Measurements from ENCODE around the gene FOXR1.

The FOXR1 gene

GRCh38 chr11:119030029-119030328 is 58.4 kb downstream of the FOXR1 start:
- H3K4me3 ChIP-seq (ENCODE audit: low read depth, low read length) = peak overlapping the region; percentile 82
- peaks cover 0 to 42% of the 10 kb centered on the region in 2 experiments; a peak in 1 of 3 replicates for H3K36me3 ChIP-seq (ENCODE audit: control insufficient read depth in 2 of 2, insufficient read depth in 1 of 2, low read length in 2 of 2)
- H3K4me1 ChIP-seq (ENCODE audit: control insufficient read depth, insufficient read depth, low read length) = no peaks in the 10 kb centered on the region
- POLR2A ChIA-PET = interaction anchor here (0.6 to 2.4 kb wide), 8 partner anchors 9 to 291 kb away, joined by 3 to 10 read pairs (median 4); partner anchors contain the start of genes CENATAC, RPS25 and TRAPPC4
- peak overlapping the region; percentile 83; the same call in 1 of the 2 replicates for H3K27ac ChIP-seq (ENCODE audit: extremely low read depth, low read depth, low read length)
- CTCF ChIA-PET = interaction anchor here (0.6 to 2.1 kb wide), 8 partner anchors 11 to 102 kb away, joined by 3 to 8 read pairs (median 4); partner anchors contain the start of genes HMBS, RPS25, TRAPPC4 and VPS11
- H3K9me3 ChIP-seq (ENCODE audit: control insufficient read depth, insufficient read depth, low read depth, low read length) = no peaks in the 10 kb centered on the region
- TF ChIP-seq SALL2 (tag by site-specific recombination; IDR thresholded peaks at IDR 0.05; ENCODE audit: borderline replicate concordance) (0 out of 2 replicates have a peak, but pooled peaks have one; percentile 17), ZFP69B (tag by site-specific recombination; IDR thresholded peaks at IDR 0.05) (0 out of 2 replicates have a peak, but pooled peaks have one; percentile 9), ZNF132 (tag by site-specific recombination; IDR thresholded peaks at IDR 0.05; ENCODE audit: borderline replicate concordance) (no peak), ZNF654 (tag by site-specific recombination; IDR thresholded peaks at IDR 0.05; ENCODE audit: low read depth) (no peak), SCRT2 (tag by site-specific recombination; IDR thresholded peaks at IDR 0.05) (peak; percentile 64; the same call in 1 of the 2 replicates), ZBTB8A (tag by site-specific recombination; IDR thresholded peaks at IDR 0.05) (peak; percentile 93), ZNF350 (tag by site-specific recombination; IDR thresholded peaks at IDR 0.05) (no peak), TCF7L2 (IDR thresholded peaks at IDR 0.05; ENCODE audit: borderline replicate concordance, low read depth, low read length) (no peak), ZNF335 (tag by site-specific recombination; conservative IDR thresholded peaks at IDR 0.05) (peak; percentile 84), ZNF664 (tag by site-specific recombination; IDR thresholded peaks at IDR 0.05) (no peak)
- TF ChIP-seq, protein P1, sequence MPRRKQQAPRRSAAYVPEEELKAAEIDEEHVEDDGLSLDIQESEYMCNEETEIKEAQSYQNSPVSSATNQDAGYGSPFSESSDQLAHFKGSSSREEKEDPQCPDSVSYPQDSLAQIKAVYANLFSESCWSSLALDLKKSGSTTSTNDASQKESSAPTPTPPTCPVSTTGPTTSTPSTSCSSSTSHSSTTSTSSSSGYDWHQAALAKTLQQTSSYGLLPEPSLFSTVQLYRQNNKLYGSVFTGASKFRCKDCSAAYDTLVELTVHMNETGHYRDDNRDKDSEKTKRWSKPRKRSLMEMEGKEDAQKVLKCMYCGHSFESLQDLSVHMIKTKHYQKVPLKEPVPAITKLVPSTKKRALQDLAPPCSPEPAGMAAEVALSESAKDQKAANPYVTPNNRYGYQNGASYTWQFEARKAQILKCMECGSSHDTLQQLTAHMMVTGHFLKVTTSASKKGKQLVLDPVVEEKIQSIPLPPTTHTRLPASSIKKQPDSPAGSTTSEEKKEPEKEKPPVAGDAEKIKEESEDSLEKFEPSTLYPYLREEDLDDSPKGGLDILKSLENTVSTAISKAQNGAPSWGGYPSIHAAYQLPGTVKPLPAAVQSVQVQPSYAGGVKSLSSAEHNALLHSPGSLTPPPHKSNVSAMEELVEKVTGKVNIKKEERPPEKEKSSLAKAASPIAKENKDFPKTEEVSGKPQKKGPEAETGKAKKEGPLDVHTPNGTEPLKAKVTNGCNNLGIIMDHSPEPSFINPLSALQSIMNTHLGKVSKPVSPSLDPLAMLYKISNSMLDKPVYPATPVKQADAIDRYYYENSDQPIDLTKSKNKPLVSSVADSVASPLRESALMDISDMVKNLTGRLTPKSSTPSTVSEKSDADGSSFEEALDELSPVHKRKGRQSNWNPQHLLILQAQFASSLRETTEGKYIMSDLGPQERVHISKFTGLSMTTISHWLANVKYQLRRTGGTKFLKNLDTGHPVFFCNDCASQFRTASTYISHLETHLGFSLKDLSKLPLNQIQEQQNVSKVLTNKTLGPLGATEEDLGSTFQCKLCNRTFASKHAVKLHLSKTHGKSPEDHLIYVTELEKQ (tag by site-specific recombination; IDR thresholded peaks at IDR 0.05; ENCODE audit: borderline replicate concordance) = no peak

- ChIA-PET CTCF (interaction anchor here (0.6 to 2.1 kb wide), 10 partner anchors 12 to 118 kb away, joined by 3 to 8 read pairs (median 4); partner anchors contain the start of genes HMBS, RPS25, TRAPPC4 and VPS11), POLR2A (interaction anchor here (0.7 to 2.4 kb wide), 9 partner anchors 9 to 291 kb away, joined by 3 to 10 read pairs (median 3); partner anchors contain the start of genes CENATAC, DPAGT1, RPS25 and TRAPPC4)
- peaks cover 0 to 37% of the 10 kb centered on the region in 2 experiments; a peak in 1 of 3 replicates for H3K36me3 ChIP-seq (ENCODE audit: control insufficient read depth in 2 of 2, insufficient read depth in 1 of 2, low read length in 2 of 2)
- no peaks in the 10 kb centered on the region for H3K4me1 ChIP-seq (ENCODE audit: control insufficient read depth, insufficient read depth, low read length)
- peak within 1 kb of the TSS; percentile 83 for H3K27ac ChIP-seq (ENCODE audit: extremely low read depth, low read depth, low read length)
- no peaks in the 10 kb centered on the region for H3K9me3 ChIP-seq (ENCODE audit: control insufficient read depth, insufficient read depth, low read depth, low read length)
- peak within 1 kb of the TSS; percentile 82 for H3K4me3 ChIP-seq (ENCODE audit: low read depth, low read length)
- no peak for TF ChIP-seq ZNF768 (tag by site-specific recombination; IDR thresholded peaks at IDR 0.05)
- peak; percentile 80 for TF ChIP-seq SP3 (tag by site-specific recombination; IDR thresholded peaks at IDR 0.05)
- TF ChIP-seq, protein P2, sequence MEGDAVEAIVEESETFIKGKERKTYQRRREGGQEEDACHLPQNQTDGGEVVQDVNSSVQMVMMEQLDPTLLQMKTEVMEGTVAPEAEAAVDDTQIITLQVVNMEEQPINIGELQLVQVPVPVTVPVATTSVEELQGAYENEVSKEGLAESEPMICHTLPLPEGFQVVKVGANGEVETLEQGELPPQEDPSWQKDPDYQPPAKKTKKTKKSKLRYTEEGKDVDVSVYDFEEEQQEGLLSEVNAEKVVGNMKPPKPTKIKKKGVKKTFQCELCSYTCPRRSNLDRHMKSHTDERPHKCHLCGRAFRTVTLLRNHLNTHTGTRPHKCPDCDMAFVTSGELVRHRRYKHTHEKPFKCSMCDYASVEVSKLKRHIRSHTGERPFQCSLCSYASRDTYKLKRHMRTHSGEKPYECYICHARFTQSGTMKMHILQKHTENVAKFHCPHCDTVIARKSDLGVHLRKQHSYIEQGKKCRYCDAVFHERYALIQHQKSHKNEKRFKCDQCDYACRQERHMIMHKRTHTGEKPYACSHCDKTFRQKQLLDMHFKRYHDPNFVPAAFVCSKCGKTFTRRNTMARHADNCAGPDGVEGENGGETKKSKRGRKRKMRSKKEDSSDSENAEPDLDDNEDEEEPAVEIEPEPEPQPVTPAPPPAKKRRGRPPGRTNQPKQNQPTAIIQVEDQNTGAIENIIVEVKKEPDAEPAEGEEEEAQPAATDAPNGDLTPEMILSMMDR (tag by site-specific recombination; IDR thresholded peaks at IDR 0.05) = peak; percentile 88
- TF ChIP-seq ZFP37 (tag by site-specific recombination; IDR thresholded peaks at IDR 0.05) = 0 out of 2 replicates have a peak, but pooled peaks have one; percentile 53
- TF ChIP-seq RBAK (tag by site-specific recombination; IDR thresholded peaks at IDR 0.05) = no peak
- peak; percentile 51 for TF ChIP-seq WT1 (tag by site-specific recombination; IDR thresholded peaks at IDR 0.05)
- TF ChIP-seq, protein P3, sequence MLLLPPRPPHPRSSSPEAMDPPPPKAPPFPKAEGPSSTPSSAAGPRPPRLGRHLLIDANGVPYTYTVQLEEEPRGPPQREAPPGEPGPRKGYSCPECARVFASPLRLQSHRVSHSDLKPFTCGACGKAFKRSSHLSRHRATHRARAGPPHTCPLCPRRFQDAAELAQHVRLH (tag by site-specific recombination; IDR thresholded peaks at IDR 0.05) = no peak
- TF ChIP-seq ZBTB6 (tag by site-specific recombination; IDR thresholded peaks at IDR 0.05) = no peak
- no peak for TF ChIP-seq ZNF23 (tag by site-specific recombination; IDR thresholded peaks at IDR 0.05; ENCODE audit: borderline replicate concordance)
- peak; percentile 79 for TF ChIP-seq SP2 (tag by site-specific recombination; IDR thresholded peaks at IDR 0.05)
- TF ChIP-seq ZFHX2 (tag by site-specific recombination; conservative IDR thresholded peaks at IDR 0.05) = peak; percentile 96
- TF ChIP-seq ZNF335 (tag by site-specific recombination; conservative IDR thresholded peaks at IDR 0.05) = 0 out of 2 replicates have a peak, but pooled peaks have one; percentile 78
- no peak for TF ChIP-seq ZNF529 (tag by site-specific recombination; IDR thresholded peaks at IDR 0.05; ENCODE audit: insufficient replicate concordance)
- TF ChIP-seq ZNF501 (tag by site-specific recombination; IDR thresholded peaks at IDR 0.05) = peak; percentile 73
- 0 out of 2 replicates have a peak, but pooled peaks have one; percentile 44 for TF ChIP-seq ZXDB (tag by site-specific recombination; IDR thresholded peaks at IDR 0.05)
- TF ChIP-seq ZNF626 (tag by site-specific recombination; IDR thresholded peaks at IDR 0.05) = no peak
- TF ChIP-seq FEZF1 (tag by site-specific recombination; IDR thresholded peaks at IDR 0.05) = no peak; the same call in 1 of the 2 replicates
- TF ChIP-seq TRIM28 (IDR thresholded peaks at IDR 0.05; ENCODE audit: borderline replicate concordance, low read length) = no peak
- TF ChIP-seq ZNF132 (tag by site-specific recombination; IDR thresholded peaks at IDR 0.05; ENCODE audit: borderline replicate concordance) = no peak
Measured at GRCh38 chr11:119030329-119031047, 58.9 kb downstream of the FOXR1 start, which contains the start of gene SLC37A4. SLC37A4 (minus strand) TSS chr11:119030877.

Measured in HEK293 (cell line).